Gastrocnemius medialis (tissue), 4 donors: Measurements from ENCODE around the gene KLK6.

Source experiments
- CTCF ChIP-seq, 5 experiments: fragments of 450-650 bp in 3 of 5; fragments of 200-600 bp in 2 of 5; sonication (generic) in 2 of 5; IDR thresholded peaks in 4 of 5; conservative IDR thresholded peaks in 1 of 5; 1 replicate in 4 of 5; 2 replicates in 1 of 5; pipeline ENCODE4 v1.5.1; 2016 to 2019; ENCODE audit warnings: antibody characterized with exemption in 5 of 5, mild to moderate bottlenecking in 3 of 5, moderate library complexity in 3 of 5
- POLR2A ChIP-seq, 2 donors: fragments of 450-650 bp; IDR thresholded peaks; one replicate each; pipeline ENCODE4 v1.6.1; 2017; ENCODE audit warnings: antibody characterized with exemption in 2 of 2, mild to moderate bottlenecking in 2 of 2, moderate library complexity in 2 of 2

DNA sequence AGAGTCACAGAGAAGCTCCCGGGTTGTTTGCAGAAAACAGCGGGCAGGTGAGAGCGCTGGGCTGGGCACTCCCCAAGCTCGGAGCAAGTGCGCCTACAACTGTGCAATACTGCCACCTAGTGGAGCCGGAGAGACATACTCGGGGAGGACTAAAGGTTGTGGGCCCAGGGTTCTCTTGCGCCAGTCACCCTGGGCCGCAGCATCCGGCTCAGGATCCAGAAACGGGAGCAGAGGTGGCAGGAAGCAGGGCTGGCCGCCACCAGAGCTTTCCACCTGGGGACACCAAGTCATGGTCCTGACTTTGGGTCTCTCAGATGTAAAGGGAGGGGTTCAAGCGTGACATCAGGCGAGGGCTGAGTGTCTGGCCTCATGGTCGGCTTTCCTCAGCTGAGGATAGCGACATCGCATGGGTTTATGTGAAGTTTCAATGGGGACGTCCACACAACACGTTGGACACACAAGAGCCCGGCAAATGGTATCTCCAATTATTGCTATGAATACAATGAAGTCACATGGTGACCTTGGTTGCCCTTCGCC is 47.0 kb downstream of the KLK6 start:
- TF ChIP-seq CTCF (IDR thresholded peaks at IDR 0.05 in 4 of 5, conservative IDR thresholded peaks at IDR 0.05 in 1 of 5), result peak in 3 of 5 experiments; percentile 41 to 61 (median 53)
- TF ChIP-seq POLR2A (IDR thresholded peaks at IDR 0.05), result no peak
